Lower lobe of right lung (tissue), 2 donors: ENCODE measurements around the gene TP53I11. TPM values are rescaled to one million over a fixed set of nuclear protein-coding genes. Genes with fewer than 3 reads are reported as not detected.

Experiments used
- ATAC-seq, 2 donors: fragments of 200-7000 bp; cut with Tn5 transposase; one replicate each; pipeline ENCODE4 v1.9.1; 2020 to 2022; ENCODE audit warnings: mild to moderate bottlenecking in 2 of 2, moderate library complexity in 2 of 2
- DNase-seq: peaks from one replicate; pipeline ENCODE4 v3.0.0-alpha.2; 2020
- H3K27ac ChIP-seq: fragments of 200-600 bp; one replicate; pipeline ENCODE4 v1.8.0; 2022
- H3K27me3 ChIP-seq: fragments of 200-600 bp; one replicate; pipeline ENCODE4 v1.8.0; 2022; ENCODE audit warnings: low read depth
- H3K36me3 ChIP-seq: fragments of 200-600 bp; one replicate; pipeline ENCODE4 v1.8.0; 2022; ENCODE audit warnings: mild to moderate bottlenecking
- H3K4me1 ChIP-seq: fragments of 200-600 bp; one replicate; pipeline ENCODE4 v1.8.0; 2022
- H3K4me3 ChIP-seq: fragments of 200-600 bp; one replicate; pipeline ENCODE4 v1.8.0; 2022; ENCODE audit warnings: mild to moderate bottlenecking
- H3K9me3 ChIP-seq: fragments of 200-600 bp; one replicate; pipeline ENCODE4 v1.8.0; 2022
- intact Hi-C: fragments of 100-400 bp; cut with DNase I; formaldehyde crosslinking; loops from one replicate; pipeline ENCODE4 v1.11.0; 2022
- total RNA-seq: library from RNA; stranded (reverse); fragmentation: NEBNext Ultra II Directional; extraction: Animal tissue kit (Norgen Biotek cat#: 25700); gene quantifications from one replicate; pipeline ENCODE4 v1.2.1, GENCODE V29; 2021
- TF ChIP-seq, protein P1 (sequence below): fragments of 200-600 bp; IDR thresholded peaks from one replicate; pipeline ENCODE4 v1.8.0; 2022; ENCODE audit warnings: antibody characterized with exemption, mild to moderate bottlenecking
- donor health status: DM: no; HTN: yes; CAD: no; lungs with severe emphysema.

The TP53I11 gene
- total RNA-seq, 1 donor from 2014 or later, result 103 TPM

DNA sequence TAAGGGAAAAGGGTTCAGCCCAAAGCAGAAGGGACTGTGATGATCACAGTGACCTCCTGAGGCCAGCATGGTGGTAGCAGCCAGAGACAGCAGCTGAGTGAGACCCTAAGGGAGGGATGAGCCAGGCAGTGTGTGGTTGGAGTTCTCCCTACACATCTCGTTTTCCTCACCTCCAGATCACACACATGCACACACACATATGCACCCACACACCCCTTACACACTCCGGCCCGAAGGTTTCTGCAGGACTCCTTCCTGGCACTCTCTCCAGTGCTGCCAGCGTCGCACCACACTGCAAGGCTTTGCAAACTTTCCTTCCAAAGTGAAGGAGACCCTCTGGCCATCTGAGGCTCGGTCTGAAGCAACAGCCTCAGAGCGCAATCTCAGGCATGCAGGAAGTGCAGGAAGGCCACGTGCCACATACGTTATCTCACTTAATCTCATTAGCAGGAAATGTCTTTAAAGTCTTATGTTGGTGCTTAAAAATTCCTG is 26.9 kb upstream of the TP53I11 start:
- TF ChIP-seq, protein P1, sequence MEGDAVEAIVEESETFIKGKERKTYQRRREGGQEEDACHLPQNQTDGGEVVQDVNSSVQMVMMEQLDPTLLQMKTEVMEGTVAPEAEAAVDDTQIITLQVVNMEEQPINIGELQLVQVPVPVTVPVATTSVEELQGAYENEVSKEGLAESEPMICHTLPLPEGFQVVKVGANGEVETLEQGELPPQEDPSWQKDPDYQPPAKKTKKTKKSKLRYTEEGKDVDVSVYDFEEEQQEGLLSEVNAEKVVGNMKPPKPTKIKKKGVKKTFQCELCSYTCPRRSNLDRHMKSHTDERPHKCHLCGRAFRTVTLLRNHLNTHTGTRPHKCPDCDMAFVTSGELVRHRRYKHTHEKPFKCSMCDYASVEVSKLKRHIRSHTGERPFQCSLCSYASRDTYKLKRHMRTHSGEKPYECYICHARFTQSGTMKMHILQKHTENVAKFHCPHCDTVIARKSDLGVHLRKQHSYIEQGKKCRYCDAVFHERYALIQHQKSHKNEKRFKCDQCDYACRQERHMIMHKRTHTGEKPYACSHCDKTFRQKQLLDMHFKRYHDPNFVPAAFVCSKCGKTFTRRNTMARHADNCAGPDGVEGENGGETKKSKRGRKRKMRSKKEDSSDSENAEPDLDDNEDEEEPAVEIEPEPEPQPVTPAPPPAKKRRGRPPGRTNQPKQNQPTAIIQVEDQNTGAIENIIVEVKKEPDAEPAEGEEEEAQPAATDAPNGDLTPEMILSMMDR, result no peak

DNA sequence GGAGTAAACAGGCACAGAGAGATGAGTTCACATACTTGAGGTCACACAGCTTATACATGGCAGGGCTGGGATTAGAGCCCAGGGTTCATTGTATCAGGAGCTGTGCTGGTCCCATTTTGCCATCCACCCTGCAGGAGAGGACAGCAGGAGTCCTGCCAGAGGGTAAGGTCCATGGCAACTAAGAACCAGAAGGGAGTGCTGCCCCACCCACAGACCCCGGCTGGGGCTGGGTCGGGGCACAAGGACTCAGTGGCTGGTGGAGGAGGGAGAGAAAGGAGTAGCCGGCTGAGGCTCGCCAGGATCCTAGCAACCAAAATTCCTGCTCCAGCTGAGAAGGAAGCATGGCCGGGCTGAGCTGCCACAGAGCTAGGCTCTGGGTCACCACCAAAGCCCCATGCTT is 25.9 kb upstream of the TP53I11 start:
- DNase-seq (no peak), ATAC-seq (no peak)
- Histone ChIP-seq H3K9me3 (no peaks in the 10 kb centered on the region), H3K4me1 (peaks cover 47% of the 10 kb centered on the region), H3K36me3 (no peaks in the 10 kb centered on the region), H3K4me3 (no peak overlapping the region), H3K27ac (no peak overlapping the region), H3K27me3 (no peaks in the 10 kb centered on the region)
- TF ChIP-seq, protein P1, result no peak
- intact Hi-C loops, result no loop called here

More for the DNA sequence above, 26.9 kb upstream of the TP53I11 start:
- ATAC-seq (peak in 1 of 2 donors; percentile 21), DNase-seq (no peak)
- Histone ChIP-seq H3K36me3 (no peaks in the 10 kb centered on the region), H3K9me3 (no peaks in the 10 kb centered on the region), H3K27me3 (no peaks in the 10 kb centered on the region), H3K4me1 (peaks cover 47% of the 10 kb centered on the region), H3K4me3 (no peak overlapping the region), H3K27ac (no peak overlapping the region)
- intact Hi-C loops, result no loop called here

DNA sequence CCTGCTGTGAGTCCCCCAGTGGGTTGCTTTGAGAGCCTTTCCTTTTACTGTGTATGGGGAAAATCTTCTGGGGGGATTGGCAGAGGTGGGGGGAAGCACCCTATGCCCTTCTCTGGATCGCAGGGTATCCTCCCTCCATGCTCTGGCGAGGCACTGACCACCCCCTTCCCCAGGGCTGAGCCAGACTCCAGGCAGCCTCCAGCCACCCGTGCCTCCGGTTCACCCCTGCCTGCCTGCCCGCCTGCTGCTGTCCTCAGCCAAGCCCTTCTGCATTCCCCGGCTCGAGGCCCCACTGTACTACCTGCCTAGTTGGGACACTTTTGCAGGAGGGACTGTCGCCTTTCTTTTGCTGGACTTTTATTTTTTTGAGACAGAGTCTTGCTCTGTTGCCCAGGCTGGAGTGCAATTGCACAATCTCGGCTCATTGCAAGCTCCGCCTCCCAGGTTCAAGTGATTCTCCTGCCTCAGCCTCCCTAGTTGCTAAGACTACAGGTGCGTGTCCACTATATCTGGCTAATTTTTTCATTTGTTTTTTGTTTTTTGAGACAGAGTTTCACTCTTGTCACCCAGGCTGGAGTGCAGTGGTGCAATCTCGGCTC is 23.8 kb upstream of the TP53I11 start:
- H3K27ac ChIP-seq, result no peak overlapping the region
- ATAC-seq (no peak), DNase-seq (no peak)
- H3K36me3 ChIP-seq, result no peaks in the 10 kb centered on the region
- H3K4me1 ChIP-seq, result peaks cover 29% of the 10 kb centered on the region
- intact Hi-C loops, result no loop called here
- H3K27me3 ChIP-seq, result no peaks in the 10 kb centered on the region
- H3K9me3 ChIP-seq, result no peaks in the 10 kb centered on the region
- TF ChIP-seq, protein P1, result no peak
- no peak overlapping the region for H3K4me3 ChIP-seq

DNA sequence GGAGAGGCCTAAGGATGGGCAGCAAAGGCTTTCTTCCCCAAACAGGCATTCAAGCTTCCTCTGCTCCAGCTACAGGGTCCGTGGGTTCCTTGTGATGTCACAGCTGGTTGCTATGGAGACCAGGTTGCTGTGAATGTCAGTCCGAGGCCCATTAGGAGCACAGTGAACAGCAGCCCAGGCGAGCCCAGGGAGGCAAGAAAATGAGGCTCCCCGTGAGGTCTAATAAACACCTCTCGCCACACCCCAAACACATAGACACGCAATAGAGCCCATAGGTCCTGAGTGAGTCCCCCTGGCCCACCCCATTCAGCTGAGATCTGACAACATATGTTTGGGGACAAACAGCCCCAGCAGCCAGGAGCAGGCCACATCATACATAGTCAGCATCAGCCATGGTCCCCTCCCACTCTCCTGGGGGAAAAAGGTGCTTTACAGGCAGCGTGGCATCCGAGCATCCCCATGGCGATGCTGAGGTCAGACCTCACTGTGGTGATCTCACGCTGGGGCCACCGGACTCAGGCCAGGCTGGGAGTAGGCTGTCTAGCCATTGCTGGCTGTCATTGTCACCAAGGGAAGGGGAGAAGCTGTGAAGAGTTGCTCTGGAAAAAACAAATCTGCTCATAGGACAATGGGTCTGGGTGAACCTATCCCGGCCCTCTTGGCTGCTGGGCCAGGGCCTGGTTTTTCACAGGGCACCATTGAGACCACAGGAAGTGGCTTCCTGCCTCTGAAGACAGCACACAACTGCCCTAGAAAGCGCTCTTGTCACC is 23.1 kb upstream of the TP53I11 start:
- no peaks in the 10 kb centered on the region for H3K9me3 ChIP-seq
- TF ChIP-seq, protein P1, result no peak
- intact Hi-C loops, result no loop called here
- peaks cover 22% of the 10 kb centered on the region for H3K4me1 ChIP-seq
- no peaks in the 10 kb centered on the region for H3K27me3 ChIP-seq
- H3K36me3 ChIP-seq, result no peaks in the 10 kb centered on the region
- DNase-seq (no peak), ATAC-seq (no peak)
- no peak overlapping the region for H3K4me3 ChIP-seq
- H3K27ac ChIP-seq, result no peak overlapping the region

DNA sequence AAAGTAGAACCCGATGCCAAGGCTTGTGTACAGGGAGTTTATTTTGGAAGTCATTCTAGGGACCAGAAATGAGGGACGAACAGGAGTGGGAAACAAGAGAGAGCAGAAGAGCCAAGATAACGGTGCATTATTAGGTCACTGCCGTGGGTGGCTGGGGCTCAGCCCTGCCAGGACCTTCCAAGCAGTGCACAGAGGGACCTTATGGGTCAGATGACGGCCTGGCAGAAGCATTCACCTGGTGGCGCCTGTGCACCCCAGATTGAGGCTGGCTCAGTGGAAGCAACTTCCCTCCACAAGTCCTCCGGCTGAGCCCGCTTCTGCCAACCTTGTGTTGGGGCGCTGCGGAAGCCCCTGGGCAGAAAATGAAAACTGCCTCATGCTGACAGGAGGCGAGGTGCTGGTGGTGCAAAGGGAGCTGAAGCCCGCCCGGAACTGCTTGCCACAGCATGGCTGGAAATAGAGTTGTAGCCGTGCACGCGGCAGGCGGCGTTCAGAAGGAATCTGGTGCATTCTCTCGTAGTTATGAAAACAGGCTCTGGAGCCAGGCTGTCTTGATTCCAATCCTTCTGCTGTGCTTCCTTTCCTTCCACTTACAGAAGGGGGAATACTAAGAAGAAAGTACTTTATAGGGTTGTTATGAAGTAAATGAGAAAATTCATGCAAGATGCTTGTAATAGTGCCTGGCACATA is 22.2 kb upstream of the TP53I11 start:
- no peaks in the 10 kb centered on the region for H3K9me3 ChIP-seq
- peaks cover 13% of the 10 kb centered on the region for H3K4me1 ChIP-seq
- H3K36me3 ChIP-seq, result no peaks in the 10 kb centered on the region
- TF ChIP-seq, protein P1, result no peak
- no peak overlapping the region for H3K27ac ChIP-seq
- DNase-seq, result no peak
- H3K27me3 ChIP-seq, result no peaks in the 10 kb centered on the region
- no peak for ATAC-seq
- intact Hi-C loops, result no loop called here
- H3K4me3 ChIP-seq, result no peak overlapping the region
